Lung (tissue), 12 donors: Measurements from ENCODE around the gene MYH11. TPM values are rescaled to one million over a fixed set of nuclear protein-coding genes. Genes with fewer than 3 reads are reported as not detected.

Experiments
- ATAC-seq: fragments of 200-7000 bp; cut with Tn5 transposase; one replicate; pipeline ENCODE4 v1.9.1; 2020; ENCODE audit warnings: moderate number of reproducible peaks; ENCODE audit not compliant: insufficient read depth, low FRiP score
- DNase-seq, 3 donors: peaks; one replicate each; pipeline ENCODE4 v3.0.0-alpha.2; 2013 to 2017
- H3K27ac ChIP-seq, 2 donors: one replicate each; pipeline ENCODE4 v1.5.1; 2013; ENCODE audit warnings: mild to moderate bottlenecking in 2 of 2, moderate library complexity in 2 of 2, control low read depth in 1 of 2, inconsistent platforms in 1 of 2, low read depth in 1 of 2, low read length in 1 of 2
- H3K27me3 ChIP-seq, 3 donors: one replicate each; pipeline ENCODE4 v1.5.1; 2013; ENCODE audit warnings: low read length in 2 of 3; ENCODE audit not compliant: control insufficient read depth in 3 of 3, insufficient read depth in 3 of 3
- H3K36me3 ChIP-seq, 4 donors: one replicate each; pipeline ENCODE4 v1.5.1; 2013; ENCODE audit warnings: low read length in 4 of 4, mild to moderate bottlenecking in 1 of 4, moderate library complexity in 1 of 4; ENCODE audit not compliant: control insufficient read depth in 4 of 4, insufficient read depth in 4 of 4
- H3K4me1 ChIP-seq, 5 donors: one replicate each; pipeline ENCODE4 v1.5.1; 2013; ENCODE audit warnings: low read length in 5 of 5, mild to moderate bottlenecking in 2 of 5, moderate library complexity in 1 of 5; ENCODE audit not compliant: control insufficient read depth in 5 of 5, insufficient read depth in 5 of 5
- H3K4me3 ChIP-seq: one replicate; pipeline ENCODE4 v1.5.1; 2013; ENCODE audit warnings: mild to moderate bottlenecking, control low read depth, moderate library complexity
- H3K9ac ChIP-seq, 2 donors: one replicate each; pipeline ENCODE4 v1.5.1; 2013; ENCODE audit warnings: low read length in 2 of 2, control low read depth in 1 of 2; ENCODE audit not compliant: insufficient read depth in 1 of 2
- H3K9me3 ChIP-seq, 4 donors: one replicate each; pipeline ENCODE4 v1.5.1; 2013; ENCODE audit warnings: low read length in 3 of 4, mild to moderate bottlenecking in 1 of 4, moderate library complexity in 1 of 4; ENCODE audit not compliant: control insufficient read depth in 4 of 4, insufficient read depth in 3 of 4
- CTCF ChIP-seq: IDR thresholded peaks from 2 replicates; pipeline ENCODE4 v1.5.1; 2012; ENCODE audit warnings: mild to moderate bottlenecking; ENCODE audit errors: control extremely low read depth, extremely low read depth
- WGBS, 2 donors: extraction: QIAGEN DNeasy Blood & Tissue Kit; methylation state at CpG; one replicate each; pipeline ENCODE4 v1.1.7; 2013; 5-methylcytosine and 5-hydroxymethylcytosine counted together
- polyA plus RNA-seq, 2 donors: library from polyadenylated mRNA; stranded (reverse); fragments of 200-250 nt; gene quantifications; one replicate each; pipeline ENCODE4 v1.2.1, GENCODE V29; 2013
- total RNA-seq, 2 donors: library from RNA; depleted of rRNA in 1 of 2; stranded (reverse); fragments of >200 nt in 1 of 2; gene quantifications; one replicate each; pipeline ENCODE4 v1.2.1, GENCODE V29; 2014 to 2021
- donor health status: control.
- donor health status: control.
- donor health status: Bipolar disorder and iron deficiency.
- donor health status: healthy.
- donor health status: DM: yes; HTN: yes; CAD: no.

The MYH11 gene
- total and polyA plus RNA-seq, 4 donors = 25.7 to 146 (median 55.0) TPM

DNA sequence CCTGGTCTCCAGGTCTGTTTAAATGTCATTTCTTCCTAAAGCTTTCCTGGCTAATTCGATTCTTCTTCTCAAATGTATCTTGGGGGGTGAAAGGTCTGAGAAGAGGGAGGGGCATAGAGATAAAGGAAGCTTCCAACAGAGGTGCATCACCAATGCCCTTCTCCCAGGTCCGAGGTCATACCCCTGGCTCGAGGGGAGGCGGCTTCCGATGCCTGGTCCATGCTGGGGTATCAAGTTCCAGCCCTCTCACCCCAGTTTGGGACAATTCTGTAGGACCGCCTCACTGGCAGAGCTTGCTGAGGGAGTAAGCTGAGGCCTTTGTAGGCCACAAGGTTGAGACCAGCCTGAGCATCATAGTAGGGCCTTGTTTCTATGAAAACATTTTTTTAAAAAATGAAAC is 41.8 kb upstream of the MYH11 start:
- ATAC-seq = no peak

DNA sequence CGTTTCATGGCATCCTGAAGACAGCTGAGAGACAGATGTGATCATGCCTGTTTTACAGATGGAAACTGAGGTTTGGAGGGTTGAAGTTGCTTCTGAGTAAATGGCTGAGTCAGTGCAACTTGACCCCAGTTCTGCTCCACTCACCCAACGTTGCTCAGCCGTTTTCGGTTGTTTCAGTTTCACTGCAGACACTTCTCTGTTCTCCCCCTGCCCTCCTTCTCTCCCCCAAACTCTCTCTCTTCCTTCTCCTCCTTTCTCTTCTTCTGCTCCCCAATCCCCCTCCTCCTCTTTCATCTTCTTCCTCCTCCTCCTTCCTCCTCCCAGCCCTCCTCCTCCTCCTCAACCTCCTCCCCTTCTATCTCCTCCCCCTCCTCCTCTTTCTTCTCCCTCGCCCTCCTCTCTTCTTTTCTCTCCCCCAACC is 41.0 kb upstream of the MYH11 start:
- no peaks in the 10 kb centered on the region for H3K36me3 ChIP-seq
- H3K27ac ChIP-seq = peak overlapping the region in 1 of 2 donors; percentile 24
- TF ChIP-seq CTCF = no peak
- no peak overlapping the region for H3K9ac ChIP-seq
- WGBS, 2 donors = 47 to 51% methylated on average over 5 of the region's 5 CpGs
- H3K4me3 ChIP-seq = no peak overlapping the region
- DNase-seq = peak in 1 of 3 donors; percentile 35
- no peak for ATAC-seq
- no peaks in the 10 kb centered on the region for H3K27me3 ChIP-seq
- no peaks in the 10 kb centered on the region for H3K9me3 ChIP-seq
- peaks cover 0 to 3% (median 0%) of the 10 kb centered on the region in 5 donors for H3K4me1 ChIP-seq

More for the DNA sequence above, 41.8 kb upstream of the MYH11 start:
- no peak overlapping the region for H3K9ac ChIP-seq
- no peaks in the 10 kb centered on the region for H3K36me3 ChIP-seq
- H3K4me3 ChIP-seq = no peak overlapping the region
- no peak for DNase-seq
- peaks cover 0 to 3% (median 0%) of the 10 kb centered on the region in 5 donors for H3K4me1 ChIP-seq
- no peaks in the 10 kb centered on the region for H3K27me3 ChIP-seq
- no peak for TF ChIP-seq CTCF
- WGBS, 2 donors = 95% methylated on average over 6 of the region's 6 CpGs
- no peak overlapping the region for H3K27ac ChIP-seq
- H3K9me3 ChIP-seq = no peaks in the 10 kb centered on the region

GRCh38 chr16:15897121-15897780 is 40.4 kb upstream of the MYH11 start:
- ATAC-seq = no peak
- no peak for TF ChIP-seq CTCF

More at GRCh38 chr16:15897121-15897780, 40.4 kb upstream of the MYH11 start:
- Histone ChIP-seq H3K9me3 (no peaks in the 10 kb centered on the region), H3K27me3 (no peaks in the 10 kb centered on the region), H3K4me3 (no peak overlapping the region), H3K9ac (no peak overlapping the region), H3K4me1 (peaks cover 0 to 3% (median 0%) of the 10 kb centered on the region in 5 donors), H3K36me3 (no peaks in the 10 kb centered on the region), H3K27ac (no peak overlapping the region)
- WGBS, 2 donors = 74 to 82% methylated on average over 8 of the region's 8 CpGs
- DNase-seq = peak in 1 of 3 donors; percentile 19
